K562 (cell line): ENCODE data around the gene TAL1. TPM values are rescaled to one million over a fixed set of nuclear protein-coding genes. Genes with fewer than 3 reads are reported as not detected.

Experiments
- CREBBP ChIP-seq: IDR thresholded peaks from one replicate; pipeline ENCODE4 v1.6.1; 2012; ENCODE audit warnings: low read depth, mild to moderate bottlenecking, control low read depth, inconsistent platforms, low read length
- CSDE1 ChIP-seq, 2 experiments: fragments of 450-650 bp; IDR thresholded peaks; 2 replicates each; pipeline ENCODE4 v1.6.1; 2016; ENCODE audit warnings: mild to moderate bottlenecking in 1 of 2
- FOXJ3 ChIP-seq: sonication (generic); formaldehyde crosslinking; IDR thresholded peaks from 2 replicates; pipeline ENCODE4 v1.4.0; 2020; ENCODE audit warnings: mild to moderate bottlenecking, missing genetic modification reagents
- GATA2 ChIP-seq: sonication (generic); formaldehyde crosslinking; IDR thresholded peaks from 2 replicates; pipeline ENCODE4 v1.4.0; 2020; ENCODE audit warnings: mild to moderate bottlenecking, missing genetic modification reagents
- IRF2 ChIP-seq: sonication (generic); formaldehyde crosslinking; IDR thresholded peaks from 2 replicates; pipeline ENCODE4 v1.8.1; 2022; ENCODE audit warnings: mild to moderate bottlenecking, missing genetic modification reagents
- TRIM28 ChIP-seq: fragments of 450-650 bp; IDR thresholded peaks from 2 replicates; pipeline ENCODE4 v1.6.1; 2017
- ZBTB9 ChIP-seq: fragments of 450-650 bp; formaldehyde crosslinking; IDR thresholded peaks from 2 replicates; pipeline ENCODE4 v1.4.0; 2020; ENCODE audit warnings: mild to moderate bottlenecking, moderate library complexity
- ZNF609 ChIP-seq: sonication (generic); formaldehyde crosslinking; IDR thresholded peaks from 2 replicates; pipeline ENCODE4 v1.8.1; 2023; ENCODE audit warnings: missing genetic modification reagents, mild to moderate bottlenecking, borderline replicate concordance
- polyA plus RNA-seq, 8 experiments: library from polyadenylated mRNA; depleted of rRNA in 4 of 8; stranded (reverse) in 5 of 8; unstranded in 3 of 8; fragments of >200 nt; fragmentation: Nextera tagmentation in 2 of 8; fragmentation: Illumina TruSeq in 1 of 8; extraction: Ambion mirVana in 2 of 8; extraction: Trizol in 1 of 8; gene quantifications; 2 replicates each; pipeline versions ENCODE4 v1.2.1 to v1.2.3, GENCODE V29; 2011 to 2014; ENCODE audit warnings: inconsistent platforms in 1 of 8, missing spikeins in 1 of 8
- total RNA-seq, 7 experiments: library from RNA; depleted of rRNA in 6 of 7; stranded (reverse); fragments of >200 nt in 6 of 7; fragmentation: Illumina TruSeq in 2 of 7; extraction: Trizol in 2 of 7; gene quantifications; 2 replicates each; pipeline versions ENCODE4 v1.2.1 to v1.2.3, GENCODE V29; 2011 to 2021; ENCODE audit warnings: low replicate concordance in 1 of 7
- TF ChIP-seq, protein P1 (sequence below): IDR thresholded peaks from 2 replicates; pipeline ENCODE4 v1.6.1; 2011; ENCODE audit warnings: borderline replicate concordance, low read depth, mild to moderate bottlenecking, moderate library complexity, low read length; ENCODE audit not compliant: insufficient read depth, poor library complexity, severe bottlenecking
- TF ChIP-seq, protein P2 (sequence below): fragments of 250-450 bp; sonication (Bioruptor Pico); IDR thresholded peaks from 2 replicates; pipeline ENCODE4 v1.9.0; 2021; ENCODE audit warnings: mild to moderate bottlenecking
- TF ChIP-seq, protein P3 (sequence below), 2 experiments: fragments of 150-350 bp in 1 of 2; IDR thresholded peaks; 2 replicates each; pipeline ENCODE4 v1.6.1; 2012 to 2016; ENCODE audit warnings: low read depth in 2 of 2, low read length in 2 of 2, mild to moderate bottlenecking in 1 of 2, moderate library complexity in 1 of 2

The TAL1 gene
- total and polyA plus RNA-seq, 9 of the 15 experiments (the other 6 are each of a cell fraction or from before 2014, with no cell fraction given), result 18.5 to 106 (median 59.7) TPM

DNA sequence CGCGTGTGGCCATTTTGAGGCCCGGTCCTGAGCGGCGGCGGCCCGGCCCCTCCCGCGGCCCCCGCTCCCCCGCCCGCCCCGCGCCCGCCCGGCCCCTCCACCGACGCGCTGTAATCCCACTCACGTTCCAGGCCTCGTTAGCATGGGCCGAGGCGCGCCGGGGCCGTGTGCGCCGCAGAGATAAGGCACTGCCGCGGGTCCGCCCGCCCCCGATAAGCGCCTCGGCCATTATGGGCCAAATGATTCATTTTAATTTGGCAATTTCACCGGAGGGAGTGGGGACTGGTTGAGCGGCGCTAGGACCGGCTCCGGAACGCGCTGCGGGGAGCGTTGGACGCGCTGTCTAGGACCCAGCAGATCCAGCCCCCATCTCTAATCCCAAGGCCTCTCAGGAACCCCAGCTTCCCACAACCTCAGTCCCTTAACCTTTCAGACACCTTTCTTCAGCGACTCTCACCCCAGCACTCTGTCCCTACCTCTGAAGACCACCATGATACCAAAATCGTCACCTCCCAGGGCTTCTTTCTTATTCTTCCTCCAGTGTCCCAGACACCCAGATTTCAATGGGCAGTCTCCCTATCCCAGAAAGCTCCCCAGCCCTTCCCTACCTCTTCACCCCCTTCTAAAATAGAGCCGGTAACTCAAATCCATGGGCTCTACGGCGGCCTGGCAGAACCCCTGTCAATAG, at the start of gene TAL1 (continued):
- TF ChIP-seq, protein P1, sequence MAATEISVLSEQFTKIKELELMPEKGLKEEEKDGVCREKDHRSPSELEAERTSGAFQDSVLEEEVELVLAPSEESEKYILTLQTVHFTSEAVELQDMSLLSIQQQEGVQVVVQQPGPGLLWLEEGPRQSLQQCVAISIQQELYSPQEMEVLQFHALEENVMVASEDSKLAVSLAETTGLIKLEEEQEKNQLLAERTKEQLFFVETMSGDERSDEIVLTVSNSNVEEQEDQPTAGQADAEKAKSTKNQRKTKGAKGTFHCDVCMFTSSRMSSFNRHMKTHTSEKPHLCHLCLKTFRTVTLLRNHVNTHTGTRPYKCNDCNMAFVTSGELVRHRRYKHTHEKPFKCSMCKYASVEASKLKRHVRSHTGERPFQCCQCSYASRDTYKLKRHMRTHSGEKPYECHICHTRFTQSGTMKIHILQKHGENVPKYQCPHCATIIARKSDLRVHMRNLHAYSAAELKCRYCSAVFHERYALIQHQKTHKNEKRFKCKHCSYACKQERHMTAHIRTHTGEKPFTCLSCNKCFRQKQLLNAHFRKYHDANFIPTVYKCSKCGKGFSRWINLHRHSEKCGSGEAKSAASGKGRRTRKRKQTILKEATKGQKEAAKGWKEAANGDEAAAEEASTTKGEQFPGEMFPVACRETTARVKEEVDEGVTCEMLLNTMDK, result no peak
- TF ChIP-seq IRF2 (no peak), CREBBP (no peak), CSDE1 (IDR thresholded peaks at IDR 0.05) (no peak), ZNF609 (peak; percentile 88; the same call in 1 of the 2 replicates), GATA2 (peak; percentile 98), TRIM28 (peak; percentile 52), ZBTB9 (CRISPR knock-in tag) (peak; percentile 83; the same call in 1 of the 2 replicates), FOXJ3 (no peak)
- TF ChIP-seq, protein P2, sequence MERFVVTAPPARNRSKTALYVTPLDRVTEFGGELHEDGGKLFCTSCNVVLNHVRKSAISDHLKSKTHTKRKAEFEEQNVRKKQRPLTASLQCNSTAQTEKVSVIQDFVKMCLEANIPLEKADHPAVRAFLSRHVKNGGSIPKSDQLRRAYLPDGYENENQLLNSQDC (CRISPR knock-in tag), result no peak
- TF ChIP-seq, protein P3, sequence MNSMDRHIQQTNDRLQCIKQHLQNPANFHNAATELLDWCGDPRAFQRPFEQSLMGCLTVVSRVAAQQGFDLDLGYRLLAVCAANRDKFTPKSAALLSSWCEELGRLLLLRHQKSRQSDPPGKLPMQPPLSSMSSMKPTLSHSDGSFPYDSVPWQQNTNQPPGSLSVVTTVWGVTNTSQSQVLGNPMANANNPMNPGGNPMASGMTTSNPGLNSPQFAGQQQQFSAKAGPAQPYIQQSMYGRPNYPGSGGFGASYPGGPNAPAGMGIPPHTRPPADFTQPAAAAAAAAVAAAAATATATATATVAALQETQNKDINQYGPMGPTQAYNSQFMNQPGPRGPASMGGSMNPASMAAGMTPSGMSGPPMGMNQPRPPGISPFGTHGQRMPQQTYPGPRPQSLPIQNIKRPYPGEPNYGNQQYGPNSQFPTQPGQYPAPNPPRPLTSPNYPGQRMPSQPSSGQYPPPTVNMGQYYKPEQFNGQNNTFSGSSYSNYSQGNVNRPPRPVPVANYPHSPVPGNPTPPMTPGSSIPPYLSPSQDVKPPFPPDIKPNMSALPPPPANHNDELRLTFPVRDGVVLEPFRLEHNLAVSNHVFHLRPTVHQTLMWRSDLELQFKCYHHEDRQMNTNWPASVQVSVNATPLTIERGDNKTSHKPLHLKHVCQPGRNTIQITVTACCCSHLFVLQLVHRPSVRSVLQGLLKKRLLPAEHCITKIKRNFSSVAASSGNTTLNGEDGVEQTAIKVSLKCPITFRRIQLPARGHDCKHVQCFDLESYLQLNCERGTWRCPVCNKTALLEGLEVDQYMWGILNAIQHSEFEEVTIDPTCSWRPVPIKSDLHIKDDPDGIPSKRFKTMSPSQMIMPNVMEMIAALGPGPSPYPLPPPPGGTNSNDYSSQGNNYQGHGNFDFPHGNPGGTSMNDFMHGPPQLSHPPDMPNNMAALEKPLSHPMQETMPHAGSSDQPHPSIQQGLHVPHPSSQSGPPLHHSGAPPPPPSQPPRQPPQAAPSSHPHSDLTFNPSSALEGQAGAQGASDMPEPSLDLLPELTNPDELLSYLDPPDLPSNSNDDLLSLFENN (IDR thresholded peaks at IDR 0.05; ENCODE audit: low read depth in 2 of 2, low read length in 2 of 2), result peak in 1 of 2 experiments; percentile 99; a peak in 2 of 4 replicates
